GM19193 (cell line): ENCODE measurements around the gene PLAU.

Experiments
- POLR2A ChIP-seq: IDR thresholded peaks from 4 replicates; pipeline ENCODE4 v1.6.1; 2011; ENCODE audit not compliant: insufficient read depth, insufficient read length; ENCODE audit errors: extremely low read depth

PLAU gene

GRCh38 chr10:73944356-73945100 is 33.6 kb downstream of the PLAU start:
- TF ChIP-seq POLR2A, result no peak

DNA sequence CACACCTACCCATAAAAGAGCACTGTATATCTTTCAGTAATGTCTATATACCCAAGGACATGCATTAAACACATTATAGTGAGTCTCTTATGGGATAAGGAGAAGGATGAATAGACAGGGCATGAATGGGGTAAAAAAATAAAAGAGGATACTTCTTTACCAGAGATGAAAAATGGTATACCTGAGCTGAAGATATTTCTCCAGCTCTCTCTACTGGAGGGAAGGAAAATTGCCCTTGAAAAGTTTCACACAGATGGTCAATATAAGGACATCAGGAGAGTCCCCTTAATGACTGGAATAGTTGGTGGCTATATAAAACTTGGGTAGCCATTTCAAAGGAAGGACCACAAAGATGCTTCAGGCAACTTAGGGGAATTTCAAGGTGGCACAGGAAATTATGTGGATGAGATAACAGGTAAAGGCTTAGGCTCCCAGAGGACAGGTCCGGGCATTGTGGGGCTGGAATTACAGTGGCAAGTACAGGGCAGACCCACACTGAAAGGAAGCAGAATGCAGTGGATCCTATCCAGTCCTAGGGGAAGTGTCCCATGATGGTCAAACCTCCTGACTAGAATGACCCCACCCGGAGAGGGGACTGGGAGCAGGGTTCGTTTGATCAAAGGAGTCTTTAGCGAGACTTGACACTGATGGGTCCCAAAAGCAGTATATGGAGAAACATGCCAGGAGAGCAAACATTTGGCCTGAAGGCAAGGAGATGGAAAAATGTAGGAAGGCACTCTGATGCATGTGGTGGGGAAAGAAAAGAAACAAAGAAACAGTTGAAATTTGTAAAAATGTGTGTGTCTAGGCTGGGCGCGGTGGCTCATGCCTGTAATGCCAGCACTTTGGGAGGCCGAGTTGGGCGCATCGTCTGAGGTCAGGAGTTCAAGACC is 35.6 kb downstream of the PLAU start:
- TF ChIP-seq POLR2A, result no peak

DNA sequence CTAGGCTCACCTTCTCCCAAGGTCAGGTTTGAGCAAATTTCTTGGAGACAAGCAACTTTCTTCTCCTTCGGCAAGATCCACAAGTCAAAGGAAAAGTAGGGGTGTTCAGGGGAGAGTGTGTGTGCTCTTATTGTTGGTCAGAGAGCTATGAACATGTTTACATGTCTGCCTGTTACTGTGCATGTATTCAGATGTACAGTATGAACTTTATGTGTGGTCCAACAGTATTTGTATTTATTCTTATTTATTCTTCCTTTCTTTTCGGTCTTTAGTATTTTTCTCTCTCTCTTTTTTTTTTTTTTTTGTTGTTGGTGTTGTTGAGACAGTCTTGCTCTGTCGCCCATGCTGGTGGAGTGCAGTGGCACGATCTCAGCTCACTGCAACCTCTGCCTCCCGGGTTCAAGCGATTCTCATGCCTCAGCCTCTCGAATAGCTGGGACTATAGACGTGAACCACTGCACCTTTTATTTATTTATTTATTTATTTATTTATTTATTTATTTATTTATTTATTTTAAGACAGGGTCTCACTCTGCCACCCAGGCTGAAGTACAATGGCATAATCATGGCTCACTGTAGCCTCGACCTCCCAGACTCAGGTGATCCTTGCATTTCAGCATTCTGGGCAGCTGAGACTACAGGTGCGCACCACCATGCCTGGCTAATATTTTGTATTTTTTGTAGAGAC is 38.2 kb downstream of the PLAU start:
- no peak for TF ChIP-seq POLR2A

- TF ChIP-seq POLR2A, result no peak
These were observed 39.4 kb downstream of the PLAU start for GRCh38 chr10:73950155-73950948.

DNA sequence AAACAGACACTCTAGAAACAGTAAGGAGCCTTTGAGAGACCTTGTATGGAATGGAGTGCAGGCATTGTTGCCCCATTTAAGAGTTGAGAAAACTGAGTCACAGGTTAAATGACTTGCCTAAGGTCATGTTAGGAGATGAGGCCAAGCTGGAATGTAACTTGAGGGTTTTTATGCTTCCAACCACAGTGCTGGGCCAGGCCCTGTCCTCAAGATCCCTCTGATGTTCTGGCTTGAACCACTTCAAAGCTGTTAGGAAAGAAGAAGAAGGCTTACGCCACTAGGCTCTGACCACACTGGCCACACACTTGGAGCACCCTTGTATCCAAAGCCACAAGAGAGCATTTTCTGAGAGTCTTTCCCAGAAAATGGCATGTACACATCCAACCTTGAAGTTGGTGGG is 42.7 kb downstream of the PLAU start:
- TF ChIP-seq POLR2A, result no peak

- no peak for TF ChIP-seq POLR2A
These were observed 43.8 kb downstream of the PLAU start for GRCh38 chr10:73954737-73955136.

DNA sequence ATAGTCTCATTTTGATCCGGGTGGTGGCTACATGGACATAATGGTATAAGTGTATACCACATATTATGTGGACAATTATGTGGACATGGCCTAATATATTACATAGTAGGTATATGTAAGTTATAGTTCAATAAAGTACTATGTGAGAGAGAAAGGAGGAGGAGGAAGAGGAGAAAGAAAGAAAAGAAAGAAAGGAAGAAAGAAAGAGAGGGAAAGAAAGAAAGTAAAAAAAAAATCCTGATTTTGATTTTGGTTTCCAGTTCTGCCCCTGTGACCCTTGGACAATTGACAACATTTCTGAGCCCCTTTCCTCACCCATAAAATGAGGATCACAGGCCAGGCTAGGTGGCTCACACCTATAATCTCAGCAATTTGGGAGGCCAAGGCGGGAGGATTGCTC is 44.8 kb downstream of the PLAU start:
- no peak for TF ChIP-seq POLR2A

- no peak for TF ChIP-seq POLR2A
These were observed 45.8 kb downstream of the PLAU start for GRCh38 chr10:73956476-73957359.

- TF ChIP-seq POLR2A, result no peak
These were observed 48.7 kb downstream of the PLAU start for GRCh38 chr10:73959484-73960243.

- no peak for TF ChIP-seq POLR2A
These were observed 51.5 kb downstream of the PLAU start for GRCh38 chr10:73962386-73962785.

GRCh38 chr10:73964743-73965142 is 53.8 kb downstream of the PLAU start:
- no peak for TF ChIP-seq POLR2A

GRCh38 chr10:73965890-73966768 is 55.2 kb downstream of the PLAU start:
- no peak for TF ChIP-seq POLR2A

- no peak for TF ChIP-seq POLR2A
These were observed 56.1 kb downstream of the PLAU start for GRCh38 chr10:73967022-73967429.
